Fibroblast of lung (primary cell): ENCODE results near the gene PODXL2. TPM values are rescaled to one million over a fixed set of nuclear protein-coding genes. Genes with fewer than 3 reads are reported as not detected.

Experiments
- DNase-seq, 2 donors: peaks; one replicate each; pipeline versions ENCODE4 v3.0.0 to v3.0.0-alpha.2; 2010; ENCODE audit warnings: low read depth in 2 of 2
- H2AFZ ChIP-seq: 2 replicates; pipeline ENCODE4 v1.5.1; 2012; ENCODE audit warnings: low read length, control low read depth, inconsistent platforms
- H3K27ac ChIP-seq: 2 replicates; pipeline ENCODE4 v1.5.1; 2011; ENCODE audit warnings: low read length, control low read depth; ENCODE audit not compliant: insufficient read depth
- H3K27me3 ChIP-seq: 2 replicates; pipeline ENCODE4 v1.5.1; 2011; ENCODE audit warnings: mild to moderate bottlenecking, low read length; ENCODE audit not compliant: control insufficient read depth, insufficient read depth
- H3K36me3 ChIP-seq: 2 replicates; pipeline ENCODE4 v1.5.1; 2011; ENCODE audit warnings: low read length; ENCODE audit not compliant: control insufficient read depth, insufficient read depth
- H3K4me1 ChIP-seq: 2 replicates; pipeline ENCODE4 v1.5.1; 2011; ENCODE audit warnings: low read length; ENCODE audit not compliant: control insufficient read depth, insufficient read depth; ENCODE audit errors: extremely low read depth
- H3K4me2 ChIP-seq: 2 replicates; pipeline ENCODE4 v1.5.1; 2011; ENCODE audit warnings: low read length, control low read depth; ENCODE audit not compliant: insufficient read depth; ENCODE audit errors: extremely low read depth
- H3K4me3 ChIP-seq, 4 experiments: fragments of 200-600 bp in 1 of 4; sonication (generic) in 1 of 4; replicated peaks in 1 of 4; 2 replicates each; pipeline ENCODE4 v1.5.1; 2011 to 2016; ENCODE audit warnings: low read length in 4 of 4, low read depth in 3 of 4, mild to moderate bottlenecking in 3 of 4, control low read depth in 2 of 4, inconsistent platforms in 1 of 4, mixed read lengths in 1 of 4; ENCODE audit not compliant: insufficient read depth in 1 of 4; ENCODE audit errors: control extremely low read depth in 1 of 4
- H3K79me2 ChIP-seq: 2 replicates; pipeline ENCODE4 v1.5.1; 2012; ENCODE audit warnings: mild to moderate bottlenecking, low read length, inconsistent platforms; ENCODE audit not compliant: control insufficient read depth, insufficient read depth
- H3K9ac ChIP-seq: 2 replicates; pipeline ENCODE4 v1.5.1; 2011; ENCODE audit warnings: mild to moderate bottlenecking, low read length, control low read depth; ENCODE audit not compliant: insufficient read depth
- H3K9me3 ChIP-seq: 2 replicates; pipeline ENCODE4 v1.5.1; 2012; ENCODE audit warnings: low read depth, low read length; ENCODE audit not compliant: control insufficient read depth, insufficient read depth
- H4K20me1 ChIP-seq: 2 replicates; pipeline ENCODE4 v1.5.1; 2011; ENCODE audit warnings: low read length; ENCODE audit not compliant: control insufficient read depth, insufficient read depth; ENCODE audit errors: extremely low read depth
- EZH2 ChIP-seq: IDR thresholded peaks from 2 replicates; pipeline ENCODE4 v1.5.1; 2012; ENCODE audit warnings: low read length, control low read depth, mild to moderate bottlenecking; ENCODE audit errors: missing control alignments
- polyA plus RNA-seq, 2 donors: library from polyadenylated mRNA; depleted of rRNA in 1 of 2; stranded (reverse) in 1 of 2; unstranded in 1 of 2; fragments of >200 nt; gene quantifications; 2 replicates each; pipeline ENCODE4 v1.2.1, GENCODE V29; 2011 to 2012; ENCODE audit warnings: missing spikeins in 1 of 2
- total RNA-seq: library from RNA; depleted of rRNA; stranded (reverse); fragments of >200 nt; gene quantifications from 2 replicates; pipeline ENCODE4 v1.2.1, GENCODE V29; 2014
- TF ChIP-seq, protein P1 (sequence below), 2 donors: IDR thresholded peaks in 1 of 2; conservative IDR thresholded peaks in 1 of 2; 1 replicate in 1 of 2; 2 replicates in 1 of 2; pipeline ENCODE4 v1.5.1; 2011 to 2012; ENCODE audit warnings: low read length in 2 of 2, control low read depth in 1 of 2, inconsistent platforms in 1 of 2, low read depth in 1 of 2, mild to moderate bottlenecking in 1 of 2

Gene PODXL2
- total and polyA plus RNA-seq, 2 donors (not counting 1 experiment from before 2014, with no cell fraction given) = 0.50 to 0.98 TPM

DNA sequence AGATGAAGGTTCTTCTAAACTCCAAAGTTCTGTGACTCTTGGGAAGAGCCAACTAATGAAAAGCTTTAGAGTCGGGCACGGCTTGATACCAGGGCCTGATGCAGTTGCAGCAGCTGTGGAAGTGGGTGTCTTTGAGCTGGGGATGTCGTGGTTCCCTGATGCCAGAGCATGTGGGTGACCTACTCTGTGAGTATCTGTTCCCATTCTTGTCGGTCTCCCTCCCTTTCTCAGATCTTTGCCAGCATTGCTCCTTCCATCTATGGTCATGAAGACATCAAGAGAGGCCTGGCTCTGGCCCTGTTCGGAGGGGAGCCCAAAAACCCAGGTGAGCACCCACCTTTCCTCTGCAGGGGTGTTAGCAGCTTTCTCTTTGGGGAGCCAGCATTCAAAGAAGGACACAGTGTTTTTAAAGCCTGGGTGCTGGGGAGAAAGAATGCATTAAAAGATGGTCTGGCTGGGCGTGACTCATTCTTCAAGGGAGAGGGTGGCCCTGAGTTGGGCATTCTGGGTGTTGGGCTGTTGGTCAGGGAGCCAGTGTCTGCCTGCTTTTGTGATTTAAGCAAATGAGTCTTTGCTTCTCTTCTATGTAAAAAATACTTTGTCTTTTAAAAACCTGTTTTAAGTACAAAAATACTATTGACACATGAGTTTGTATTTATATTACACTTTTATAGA, 13.2 kb upstream of the PODXL2 start:
- DNase-seq = no peak
- H3K27me3 ChIP-seq = no peaks in the 10 kb centered on the region
- no peaks in the 10 kb centered on the region for H3K9me3 ChIP-seq
- TF ChIP-seq, protein P1, sequence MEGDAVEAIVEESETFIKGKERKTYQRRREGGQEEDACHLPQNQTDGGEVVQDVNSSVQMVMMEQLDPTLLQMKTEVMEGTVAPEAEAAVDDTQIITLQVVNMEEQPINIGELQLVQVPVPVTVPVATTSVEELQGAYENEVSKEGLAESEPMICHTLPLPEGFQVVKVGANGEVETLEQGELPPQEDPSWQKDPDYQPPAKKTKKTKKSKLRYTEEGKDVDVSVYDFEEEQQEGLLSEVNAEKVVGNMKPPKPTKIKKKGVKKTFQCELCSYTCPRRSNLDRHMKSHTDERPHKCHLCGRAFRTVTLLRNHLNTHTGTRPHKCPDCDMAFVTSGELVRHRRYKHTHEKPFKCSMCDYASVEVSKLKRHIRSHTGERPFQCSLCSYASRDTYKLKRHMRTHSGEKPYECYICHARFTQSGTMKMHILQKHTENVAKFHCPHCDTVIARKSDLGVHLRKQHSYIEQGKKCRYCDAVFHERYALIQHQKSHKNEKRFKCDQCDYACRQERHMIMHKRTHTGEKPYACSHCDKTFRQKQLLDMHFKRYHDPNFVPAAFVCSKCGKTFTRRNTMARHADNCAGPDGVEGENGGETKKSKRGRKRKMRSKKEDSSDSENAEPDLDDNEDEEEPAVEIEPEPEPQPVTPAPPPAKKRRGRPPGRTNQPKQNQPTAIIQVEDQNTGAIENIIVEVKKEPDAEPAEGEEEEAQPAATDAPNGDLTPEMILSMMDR (conservative IDR thresholded peaks at IDR 0.05 in 1 of 2, IDR thresholded peaks at IDR 0.05 in 1 of 2; ENCODE audit: low read depth in 1 of 2, low read length in 2 of 2) = no peak
- TF ChIP-seq EZH2 = no peak
- H3K4me1 ChIP-seq = peaks cover 2% of the 10 kb centered on the region
- no peaks in the 10 kb centered on the region for H3K79me2 ChIP-seq
- H2AFZ ChIP-seq = no peak overlapping the region
- peaks cover 14% of the 10 kb centered on the region for H3K36me3 ChIP-seq
- H3K4me2 ChIP-seq = no peak overlapping the region
- no peak overlapping the region for H3K4me3 ChIP-seq
- no peak overlapping the region for H3K9ac ChIP-seq
- H4K20me1 ChIP-seq = no peaks in the 10 kb centered on the region
- no peak overlapping the region for H3K27ac ChIP-seq

DNA sequence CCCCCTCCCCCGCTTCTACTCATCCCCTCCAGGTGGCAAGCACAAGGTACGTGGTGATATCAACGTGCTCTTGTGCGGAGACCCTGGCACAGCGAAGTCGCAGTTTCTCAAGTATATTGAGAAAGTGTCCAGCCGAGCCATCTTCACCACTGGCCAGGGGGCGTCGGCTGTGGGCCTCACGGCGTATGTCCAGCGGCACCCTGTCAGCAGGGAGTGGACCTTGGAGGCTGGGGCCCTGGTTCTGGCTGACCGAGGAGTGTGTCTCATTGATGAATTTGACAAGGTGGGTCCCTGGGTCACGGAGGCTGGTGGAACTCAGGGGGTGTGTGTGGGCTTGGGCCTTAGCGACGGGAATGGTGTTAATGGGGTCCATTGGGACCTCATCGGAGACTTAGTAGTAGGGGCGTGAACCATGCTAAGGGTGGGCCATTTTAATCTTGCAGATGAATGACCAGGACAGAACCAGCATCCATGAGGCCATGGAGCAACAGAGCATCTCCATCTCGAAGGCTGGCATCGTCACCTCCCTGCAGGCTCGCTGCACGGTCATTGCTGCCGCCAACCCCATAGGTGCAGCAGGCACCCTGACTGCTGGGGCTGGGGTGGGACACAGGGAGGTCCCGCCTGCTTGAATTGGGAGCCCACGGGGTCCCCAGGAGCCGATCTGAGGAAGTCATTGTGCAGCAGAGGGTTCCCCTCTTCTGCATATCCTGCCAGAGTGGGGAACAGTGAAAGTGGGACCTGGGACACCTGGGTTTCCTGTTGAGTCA, 12.0 kb upstream of the PODXL2 start:
- TF ChIP-seq EZH2 = no peak
- TF ChIP-seq, protein P1 (conservative IDR thresholded peaks at IDR 0.05 in 1 of 2, IDR thresholded peaks at IDR 0.05 in 1 of 2; ENCODE audit: low read depth in 1 of 2, low read length in 2 of 2) = no peak
- no peak for DNase-seq
- H3K27ac ChIP-seq = no peak overlapping the region
- no peaks in the 10 kb centered on the region for H3K27me3 ChIP-seq
- H3K36me3 ChIP-seq = peaks cover 17% of the 10 kb centered on the region
- H3K4me2 ChIP-seq = no peak overlapping the region
- no peak overlapping the region for H2AFZ ChIP-seq
- no peak overlapping the region for H3K4me3 ChIP-seq
- no peaks in the 10 kb centered on the region for H3K79me2 ChIP-seq
- no peaks in the 10 kb centered on the region for H4K20me1 ChIP-seq
- peaks cover 2% of the 10 kb centered on the region for H3K4me1 ChIP-seq
- no peak overlapping the region for H3K9ac ChIP-seq
- no peaks in the 10 kb centered on the region for H3K9me3 ChIP-seq

DNA sequence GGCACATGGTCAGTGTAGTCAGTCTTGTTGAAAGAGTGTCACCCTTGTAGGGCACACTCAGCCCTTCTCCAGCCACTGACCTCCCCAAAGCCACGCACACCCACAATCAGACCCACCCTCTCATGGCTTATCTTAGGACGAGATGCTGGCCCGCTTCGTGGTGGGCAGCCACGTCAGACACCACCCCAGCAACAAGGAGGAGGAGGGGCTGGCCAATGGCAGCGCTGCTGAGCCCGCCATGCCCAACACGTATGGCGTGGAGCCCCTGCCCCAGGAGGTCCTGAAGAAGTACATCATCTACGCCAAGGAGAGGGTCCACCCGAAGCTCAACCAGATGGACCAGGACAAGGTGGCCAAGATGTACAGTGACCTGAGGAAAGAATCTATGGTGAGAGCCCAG, 10.1 kb upstream of the PODXL2 start:
- Histone ChIP-seq H3K79me2 (no peaks in the 10 kb centered on the region), H3K9ac (no peak overlapping the region), H3K4me2 (no peak overlapping the region), H4K20me1 (no peaks in the 10 kb centered on the region), H2AFZ (no peak overlapping the region), H3K27me3 (no peaks in the 10 kb centered on the region), H3K4me1 (peaks cover 2% of the 10 kb centered on the region), H3K27ac (no peak overlapping the region), H3K36me3 (peaks cover 17% of the 10 kb centered on the region), H3K4me3 (no peak overlapping the region), H3K9me3 (no peaks in the 10 kb centered on the region)
- TF ChIP-seq EZH2 = no peak
- TF ChIP-seq, protein P1 (conservative IDR thresholded peaks at IDR 0.05 in 1 of 2, IDR thresholded peaks at IDR 0.05 in 1 of 2; ENCODE audit: low read depth in 1 of 2, low read length in 2 of 2) = no peak
- DNase-seq = no peak
